Endothelial cell of umbilical vein (primary cell): Measurements from ENCODE around the gene STXBP5L. TPM values are rescaled to one million over a fixed set of nuclear protein-coding genes. Genes with fewer than 3 reads are reported as not detected.

Source experiments
- BruUV-seq: library from RNA; stranded (reverse); fragments of 400-500 nt; replicated peaks from 2 replicates; lab custom pipeline; 2021; lab: Mats Ljungman, UMichigan
- CTCF ChIA-PET: fragments of 300-600, 350-600 bp; sonication (Branson Sonifier 250); formaldehyde crosslinking; loops from one replicate; lab custom pipeline; 2021; ENCODE audit warnings: antibody characterized with exemption, inconsistent platforms; lab: Charles Lee
- POLR2A ChIA-PET: fragments of 300-600, 350-600 bp; sonication (Branson Sonifier 250); formaldehyde crosslinking; loops from one replicate; lab custom pipeline; 2021; ENCODE audit warnings: antibody characterized with exemption, inconsistent platforms; lab: Charles Lee
- DNase-seq: peaks from one replicate; pipeline ENCODE4 v3.0.0-alpha.2; 2011; ENCODE audit warnings: low read depth, low spot score
- FAIRE-seq: peaks from 2 replicates; lab custom pipeline; 2011; peaks lifted over from hg19 to GRCh38; lab: Jason Lieb, UNC
- H2AFZ ChIP-seq: 2 replicates; pipeline ENCODE4 v1.6.0; 2012; ENCODE audit warnings: low read depth, low read length, control low read depth, inconsistent platforms
- H3K27ac ChIP-seq: 2 replicates; pipeline ENCODE4 v1.5.1; 2011; ENCODE audit warnings: low read depth, mild to moderate bottlenecking, control low read depth, low read length, moderate library complexity; ENCODE audit not compliant: insufficient read depth
- H3K27me3 ChIP-seq, 2 experiments: 2 replicates each; pipeline versions ENCODE4 v1.6.0 to v1.6.1; 2011; ENCODE audit warnings: low read length in 2 of 2, mixed read lengths in 1 of 2; ENCODE audit not compliant: control insufficient read depth in 2 of 2, insufficient read depth in 2 of 2
- H3K36me3 ChIP-seq, 2 experiments: 2 replicates in 1 of 2; 3 replicates in 1 of 2; pipeline ENCODE4 v1.5.1; 2011; ENCODE audit warnings: low read length in 2 of 2, mild to moderate bottlenecking in 1 of 2, moderate library complexity in 1 of 2; ENCODE audit not compliant: control insufficient read depth in 2 of 2, insufficient read depth in 2 of 2; ENCODE audit errors: extremely low read depth in 1 of 2
- H3K4me1 ChIP-seq: 3 replicates; pipeline ENCODE4 v1.5.1; 2011; ENCODE audit warnings: mild to moderate bottlenecking, low read length; ENCODE audit not compliant: control insufficient read depth, insufficient read depth; ENCODE audit errors: extremely low read depth
- H3K4me2 ChIP-seq: 2 replicates; pipeline ENCODE4 v1.6.1; 2011; ENCODE audit warnings: low read length, control low read depth, mixed read lengths; ENCODE audit not compliant: insufficient read depth
- H3K4me3 ChIP-seq, 3 experiments: fragments of 200-600 bp in 1 of 3; sonication (generic), shearing (Covaris generic) in 1 of 3; replicated peaks in 1 of 3; 2 replicates each; pipeline ENCODE4 v1.5.1; 2011 to 2016; ENCODE audit warnings: control low read depth in 3 of 3, low read length in 3 of 3, mild to moderate bottlenecking in 2 of 3, inconsistent platforms in 1 of 3, low read depth in 1 of 3, moderate library complexity in 1 of 3; ENCODE audit not compliant: insufficient read depth in 1 of 3
- H3K79me2 ChIP-seq: 2 replicates; pipeline ENCODE4 v1.6.0; 2012; ENCODE audit warnings: low read length, inconsistent platforms; ENCODE audit not compliant: control insufficient read depth, insufficient read depth
- H3K9ac ChIP-seq: replicated peaks from 2 replicates; pipeline ENCODE3; 2011; ENCODE audit warnings: low read length, control low read depth; ENCODE audit not compliant: insufficient read depth; ENCODE audit errors: extremely low read depth
- H3K9me1 ChIP-seq: replicated peaks from 3 replicates; pipeline ENCODE4 v1.6.0; 2011; ENCODE audit warnings: mild to moderate bottlenecking, low read length; ENCODE audit not compliant: control insufficient read depth, insufficient read depth; ENCODE audit errors: extremely low read depth
- H3K9me3 ChIP-seq: replicated peaks from 2 replicates; pipeline ENCODE4 v1.5.1; 2012; ENCODE audit warnings: low read length, inconsistent platforms; ENCODE audit not compliant: control insufficient read depth, insufficient read depth
- H4K20me1 ChIP-seq: replicated peaks from 2 replicates; pipeline ENCODE3; 2011; ENCODE audit warnings: mild to moderate bottlenecking, low read length; ENCODE audit not compliant: control insufficient read depth, insufficient read depth; ENCODE audit errors: extremely low read depth
- CTCF ChIP-seq, 2 donors: IDR thresholded peaks; 1 replicate in 1 of 2; 2 replicates in 1 of 2; pipeline ENCODE4 v1.5.1; 2011; ENCODE audit warnings: low read length in 2 of 2, mild to moderate bottlenecking in 2 of 2, moderate library complexity in 2 of 2, control low read depth in 1 of 2, inconsistent platforms in 1 of 2, low read depth in 1 of 2; ENCODE audit not compliant: insufficient read depth in 1 of 2; ENCODE audit errors: extremely low read depth in 1 of 2
- EZH2 ChIP-seq: IDR thresholded peaks from 2 replicates; pipeline ENCODE4 v1.6.1; 2012; ENCODE audit warnings: borderline replicate concordance, low read depth, mild to moderate bottlenecking, moderate library complexity, low read length, inconsistent platforms; ENCODE audit not compliant: severe bottlenecking
- FOS ChIP-seq: IDR thresholded peaks from 2 replicates; pipeline ENCODE4 v1.6.1; 2011; ENCODE audit warnings: mild to moderate bottlenecking, low read length, moderate library complexity, borderline replicate concordance; ENCODE audit not compliant: insufficient read depth
- GATA2 ChIP-seq: IDR thresholded peaks from 2 replicates; pipeline ENCODE4 v1.7.0; 2011; ENCODE audit warnings: low read depth, mild to moderate bottlenecking, moderate library complexity, mixed read lengths, low read length; ENCODE audit not compliant: insufficient read length, insufficient read depth
- JUN ChIP-seq: IDR thresholded peaks from 2 replicates; pipeline ENCODE4 v1.6.1; 2011; ENCODE audit warnings: borderline replicate concordance, low read depth; ENCODE audit not compliant: insufficient read length, insufficient read depth
- MAX ChIP-seq: IDR thresholded peaks from 2 replicates; pipeline ENCODE4 v1.6.1; 2011; ENCODE audit not compliant: insufficient read depth, insufficient read length
- MYC ChIP-seq: IDR thresholded peaks from one replicate; pipeline ENCODE4 v1.6.1; 2011; ENCODE audit warnings: mild to moderate bottlenecking, low read depth, low read length
- POLR2A ChIP-seq: IDR thresholded peaks from 2 replicates; pipeline ENCODE4 v1.6.1; 2012; ENCODE audit warnings: low read depth, mild to moderate bottlenecking, control low read depth, low read length
- POLR2AphosphoS5 ChIP-seq: IDR thresholded peaks from 2 replicates; pipeline ENCODE4 v1.6.1; 2012; ENCODE audit warnings: low read depth, mild to moderate bottlenecking, control low read depth, low read length, moderate library complexity; ENCODE audit not compliant: insufficient read depth
- dilution Hi-C: fragments of 300-500 bp; cut with MboI; formaldehyde crosslinking; loops from one replicate; pipeline ENCODE4 v1.15.0; 2019; ENCODE audit warnings: low sequenced_read_pairs; ENCODE audit not compliant: extremely low pct_ligation_motif_present
- intact Hi-C: fragments of 100-400 bp; cut with micrococcal nuclease; formaldehyde crosslinking; loops from one replicate; pipeline ENCODE4 v1.10.0; 2022
- polyA plus RNA-seq, 4 experiments: library from polyadenylated mRNA; depleted of rRNA in 3 of 4; stranded (reverse) in 3 of 4; unstranded in 1 of 4; fragments of >200 nt; gene quantifications; 2 replicates each; pipeline versions ENCODE4 v1.2.1 to v1.2.3, GENCODE V29; 2011 to 2012; ENCODE audit warnings: missing spikeins in 1 of 4
- total RNA-seq: library from RNA; stranded (reverse); gene quantifications from 2 replicates; pipeline ENCODE4 v1.2.3, GENCODE V29; 2021

STXBP5L gene
- total and polyA plus RNA-seq, 2 donors (not counting 3 experiments of a cell fraction or from before 2014, with no cell fraction given): not detected

- H3K4me2 ChIP-seq: no peak overlapping the region
- intact Hi-C loops: no loop called here
- CTCF ChIA-PET: no interaction called here
These were observed 323.9 kb downstream of the STXBP5L start for GRCh38 chr3:121231872-121232271.

More at GRCh38 chr3:121231872-121232271, 323.9 kb downstream of the STXBP5L start:
- Histone ChIP-seq H3K79me2 (no peaks in the 10 kb centered on the region), H3K27me3 (no peaks in the 10 kb centered on the region), H2AFZ (no peak overlapping the region), H3K9me1 (no peaks in the 10 kb centered on the region), H3K9ac (no peak overlapping the region), H3K36me3 (no peaks in the 10 kb centered on the region), H3K9me3 (no peaks in the 10 kb centered on the region), H3K4me1 (no peaks in the 10 kb centered on the region), H4K20me1 (no peaks in the 10 kb centered on the region), H3K4me3 (no peak overlapping the region), H3K27ac (no peak overlapping the region)
- dilution Hi-C loops: no loop called here
- POLR2A ChIA-PET: no interaction called here
- DNase-seq (no peak), FAIRE-seq (no peak)
- TF ChIP-seq JUN (no peak), POLR2AphosphoS5 (no peak), EZH2 (no peak), GATA2 (no peak), MAX (no peak), POLR2A (no peak), FOS (no peak), MYC (no peak), CTCF (IDR thresholded peaks at IDR 0.05; ENCODE audit: extremely low read depth in 1 of 2, insufficient read depth in 1 of 2, low read depth in 1 of 2, low read length in 2 of 2) (no peak)
- no TSS peak for BruUV-seq
